ENCODE measurements around the gene GPR107. TPM values are rescaled to one million over a fixed set of nuclear protein-coding genes. Genes with fewer than 3 reads are reported as not detected.

Gene GPR107
- total RNA-seq, 1 experiment from 2014 or later, result 11.6 TPM

DNA sequence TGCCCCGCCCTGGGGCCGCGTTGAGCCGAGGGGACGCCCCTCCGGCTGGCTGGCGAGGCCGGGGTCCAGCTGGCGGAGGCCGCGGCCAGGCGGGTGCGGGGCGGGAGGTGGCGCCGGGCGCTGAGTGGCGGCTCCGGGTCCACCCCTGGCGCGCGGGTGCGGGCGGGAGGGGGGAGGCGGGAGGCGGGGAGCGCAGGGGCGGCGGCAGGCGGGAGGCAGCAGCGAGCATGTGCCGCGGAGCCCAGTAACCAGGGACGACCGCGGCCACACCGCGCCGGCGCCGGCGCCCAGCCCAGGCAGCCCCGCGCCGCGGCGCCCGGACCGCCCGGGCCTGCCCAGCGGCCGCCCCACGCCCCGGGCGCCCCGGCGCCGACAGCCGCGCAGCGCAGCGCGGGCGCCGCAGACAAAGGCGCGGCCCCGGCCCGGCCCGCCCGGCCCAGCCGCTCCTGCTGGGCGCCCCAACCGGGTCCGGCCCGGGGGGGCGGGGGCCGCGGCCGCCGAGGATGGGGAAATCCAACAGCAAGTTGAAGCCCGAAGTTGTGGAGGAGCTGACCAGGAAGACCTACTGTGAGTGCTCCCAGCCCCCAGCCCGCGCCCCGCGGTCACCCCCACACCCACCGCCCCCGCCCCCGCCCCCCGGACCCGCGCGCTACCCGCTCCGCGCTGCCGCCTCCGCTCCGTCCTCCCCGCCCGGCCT, 118.6 kb downstream of the GPR107 start, which contains the start of gene NCS1:
Gene NCS1, plus strand, starts transcription at position 244 of the 697 bp plus-strand sequence. Its CDS starts 260 bp downstream, at position 504.
- H2AFZ ChIP-seq (ENCODE audit: low read length), result no peak within 1 kb of the TSS
- H3K27me3 ChIP-seq (ENCODE audit: low read length), result no peaks in the 10 kb centered on the region
- no peaks in the 10 kb centered on the region for H3K79me2 ChIP-seq (ENCODE audit: low read length)
- no peak within 1 kb of the TSS for H3K4me2 ChIP-seq (ENCODE audit: low read depth, low read length, poor library complexity, severe bottlenecking)
- no peak within 1 kb of the TSS for H3K9ac ChIP-seq (ENCODE audit: low read length)
- H3K9me2 ChIP-seq (replicated peaks; ENCODE audit: insufficient read depth, low read length), result no peaks in the 10 kb centered on the region
- no peaks in the 10 kb centered on the region for H3K4me1 ChIP-seq (ENCODE audit: low read length)
- H4K20me1 ChIP-seq (ENCODE audit: insufficient read depth, low read depth, low read length), result no peaks in the 10 kb centered on the region
- no peak within 1 kb of the TSS for H3K4me3 ChIP-seq (ENCODE audit: low read length)
- no peaks in the 10 kb centered on the region for H3K36me3 ChIP-seq (ENCODE audit: insufficient read depth, low read length)
- no peaks in the 10 kb centered on the region for H3K9me3 ChIP-seq (ENCODE audit: low read length)
- no peak within 1 kb of the TSS for H3K27ac ChIP-seq (ENCODE audit: low read length)
- no peak for DNase-seq

- no peaks in the 10 kb centered on the region for H3K9me2 ChIP-seq (replicated peaks; ENCODE audit: insufficient read depth, low read length)
- no peak overlapping the region for H3K4me3 ChIP-seq (ENCODE audit: low read length)
- no peak overlapping the region for H3K4me2 ChIP-seq (ENCODE audit: low read depth, low read length, poor library complexity, severe bottlenecking)
- DNase-seq, result no peak
- H3K27ac ChIP-seq (ENCODE audit: low read length), result no peak overlapping the region
- H4K20me1 ChIP-seq (ENCODE audit: insufficient read depth, low read depth, low read length), result no peaks in the 10 kb centered on the region
- H3K4me1 ChIP-seq (ENCODE audit: low read length), result no peaks in the 10 kb centered on the region
- no peaks in the 10 kb centered on the region for H3K27me3 ChIP-seq (ENCODE audit: low read length)
- H3K79me2 ChIP-seq (ENCODE audit: low read length), result no peaks in the 10 kb centered on the region
- H3K9me3 ChIP-seq (ENCODE audit: low read length), result no peaks in the 10 kb centered on the region
- H3K36me3 ChIP-seq (ENCODE audit: insufficient read depth, low read length), result no peaks in the 10 kb centered on the region
- H3K9ac ChIP-seq (ENCODE audit: low read length), result no peak overlapping the region
- no peak overlapping the region for H2AFZ ChIP-seq (ENCODE audit: low read length)
Observed at GRCh38 chr9:130172858-130173665, 119.4 kb downstream of the GPR107 start.

DNA sequence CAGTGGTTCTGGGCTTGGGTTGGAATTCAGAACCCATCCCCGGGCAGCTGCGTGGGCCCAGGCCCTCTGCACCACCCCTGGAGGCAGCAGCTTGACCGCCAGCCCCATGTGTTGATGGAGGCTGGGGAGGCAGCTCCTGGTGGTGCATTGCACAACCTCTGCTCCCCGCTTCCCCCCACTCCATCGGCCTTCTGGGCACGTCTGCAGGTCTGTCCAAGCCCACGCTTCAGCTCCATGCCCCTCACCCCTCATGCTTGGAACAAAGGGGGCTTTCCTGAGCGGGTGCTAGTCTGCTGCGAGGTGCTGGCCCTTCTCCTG, 119.9 kb downstream of the GPR107 start:
- H3K4me1 ChIP-seq (ENCODE audit: low read length), result no peaks in the 10 kb centered on the region
- H3K9me3 ChIP-seq (ENCODE audit: low read length), result no peaks in the 10 kb centered on the region
- no peak overlapping the region for H3K4me3 ChIP-seq (ENCODE audit: low read length)
- no peaks in the 10 kb centered on the region for H3K79me2 ChIP-seq (ENCODE audit: low read length)
- no peaks in the 10 kb centered on the region for H3K27me3 ChIP-seq (ENCODE audit: low read length)
- no peak overlapping the region for H3K27ac ChIP-seq (ENCODE audit: low read length)
- no peak for DNase-seq
- H4K20me1 ChIP-seq (ENCODE audit: insufficient read depth, low read depth, low read length), result no peaks in the 10 kb centered on the region
- H3K4me2 ChIP-seq (ENCODE audit: low read depth, low read length, poor library complexity, severe bottlenecking), result no peak overlapping the region
- H3K9me2 ChIP-seq (replicated peaks; ENCODE audit: insufficient read depth, low read length), result no peaks in the 10 kb centered on the region
- no peak overlapping the region for H2AFZ ChIP-seq (ENCODE audit: low read length)
- H3K9ac ChIP-seq (ENCODE audit: low read length), result no peak overlapping the region
- H3K36me3 ChIP-seq (ENCODE audit: insufficient read depth, low read length), result no peaks in the 10 kb centered on the region

DNA sequence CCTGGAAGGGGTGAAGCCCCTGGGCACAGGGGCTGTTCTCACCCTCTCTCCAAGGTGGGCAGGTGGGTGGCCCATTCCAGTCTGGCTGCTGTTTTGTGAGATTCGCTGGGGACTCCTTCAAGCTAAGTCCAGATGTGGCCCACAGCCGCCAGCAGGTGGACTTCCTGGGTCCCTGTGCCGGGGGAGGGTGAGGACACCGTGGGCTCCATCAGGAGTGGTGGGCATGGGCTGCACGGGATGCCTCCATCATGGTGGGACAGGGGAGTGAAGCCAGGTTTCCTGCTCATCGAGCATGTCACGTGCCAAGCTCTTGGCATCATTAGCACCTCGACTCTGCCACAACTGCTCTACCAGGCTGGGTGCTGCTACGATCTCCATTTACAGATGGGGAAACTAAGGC, 120.3 kb downstream of the GPR107 start:
- Histone ChIP-seq H3K9ac (ENCODE audit: low read length) (no peak overlapping the region), H3K4me2 (ENCODE audit: low read depth, low read length, poor library complexity, severe bottlenecking) (no peak overlapping the region)

DNA sequence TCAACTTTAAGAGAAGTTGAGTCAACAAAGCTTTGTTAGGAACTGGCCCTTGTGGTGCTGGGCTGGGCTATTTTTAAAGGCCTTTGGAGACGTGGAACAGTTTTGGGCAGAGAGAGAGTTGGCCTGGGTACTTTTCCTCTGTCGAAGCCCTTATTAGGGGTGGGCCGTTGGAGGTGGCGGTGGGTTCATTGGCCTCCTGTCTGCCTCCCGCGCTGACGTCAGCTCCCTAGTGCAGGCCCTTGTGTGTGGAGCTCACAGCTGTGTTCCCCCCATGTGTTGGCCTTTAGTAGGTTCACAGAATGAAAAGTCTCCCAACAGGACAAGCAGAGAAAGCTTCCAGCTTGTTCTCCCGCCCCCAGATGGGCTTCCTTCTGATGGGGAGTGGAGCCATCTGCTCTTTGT, 121.2 kb downstream of the GPR107 start:
- no peak overlapping the region for H2AFZ ChIP-seq (ENCODE audit: low read length)
- no peaks in the 10 kb centered on the region for H3K4me1 ChIP-seq (ENCODE audit: low read length)
- no peak for DNase-seq
- H3K27me3 ChIP-seq (ENCODE audit: low read length), result no peaks in the 10 kb centered on the region
- H3K4me3 ChIP-seq (ENCODE audit: low read length), result no peak overlapping the region
- no peaks in the 10 kb centered on the region for H3K79me2 ChIP-seq (ENCODE audit: low read length)
- H3K9me3 ChIP-seq (ENCODE audit: low read length), result no peaks in the 10 kb centered on the region
- H3K27ac ChIP-seq (ENCODE audit: low read length), result no peak overlapping the region
- H3K4me2 ChIP-seq (ENCODE audit: low read depth, low read length, poor library complexity, severe bottlenecking), result no peak overlapping the region
- no peaks in the 10 kb centered on the region for H4K20me1 ChIP-seq (ENCODE audit: insufficient read depth, low read depth, low read length)
- no peaks in the 10 kb centered on the region for H3K36me3 ChIP-seq (ENCODE audit: insufficient read depth, low read length)
- no peaks in the 10 kb centered on the region for H3K9me2 ChIP-seq (replicated peaks; ENCODE audit: insufficient read depth, low read length)
- no peak overlapping the region for H3K9ac ChIP-seq (ENCODE audit: low read length)

More for the DNA sequence above, 120.3 kb downstream of the GPR107 start:
- Histone ChIP-seq H3K36me3 (ENCODE audit: insufficient read depth, low read length) (no peaks in the 10 kb centered on the region), H3K4me1 (ENCODE audit: low read length) (no peaks in the 10 kb centered on the region), H3K27me3 (ENCODE audit: low read length) (no peaks in the 10 kb centered on the region), H2AFZ (ENCODE audit: low read length) (no peak overlapping the region), H3K4me3 (ENCODE audit: low read length) (no peak overlapping the region), H3K9me3 (ENCODE audit: low read length) (no peaks in the 10 kb centered on the region), H3K79me2 (ENCODE audit: low read length) (no peaks in the 10 kb centered on the region), H4K20me1 (ENCODE audit: insufficient read depth, low read depth, low read length) (no peaks in the 10 kb centered on the region), H3K9me2 (replicated peaks; ENCODE audit: insufficient read depth, low read length) (no peaks in the 10 kb centered on the region), H3K27ac (ENCODE audit: low read length) (no peak overlapping the region)
- no peak for DNase-seq

DNA sequence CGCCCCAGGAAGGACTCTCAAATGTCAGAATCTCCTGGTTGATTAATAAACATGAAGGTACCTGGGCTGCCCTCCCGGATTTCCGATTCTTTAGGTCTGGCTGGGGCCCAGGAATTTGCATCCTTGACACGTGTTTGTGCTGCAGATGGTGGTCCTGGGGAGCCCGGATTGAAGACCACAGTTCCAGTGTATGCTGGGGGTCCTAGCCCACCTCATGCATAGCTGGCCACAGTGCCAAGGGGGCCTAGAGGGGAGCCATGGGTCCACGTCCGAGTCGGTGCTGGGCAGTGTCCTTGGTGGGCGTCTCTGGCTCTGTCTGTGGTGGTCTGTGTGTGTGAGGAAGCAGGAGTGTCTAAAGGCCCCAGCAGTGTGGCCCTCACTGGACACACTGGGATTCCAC, 121.6 kb downstream of the GPR107 start:
- H3K4me1 ChIP-seq (ENCODE audit: low read length), result no peaks in the 10 kb centered on the region
- H3K4me2 ChIP-seq (ENCODE audit: low read depth, low read length, poor library complexity, severe bottlenecking), result no peak overlapping the region
- no peaks in the 10 kb centered on the region for H3K9me3 ChIP-seq (ENCODE audit: low read length)
- no peaks in the 10 kb centered on the region for H3K79me2 ChIP-seq (ENCODE audit: low read length)
- no peaks in the 10 kb centered on the region for H3K36me3 ChIP-seq (ENCODE audit: insufficient read depth, low read length)
- H4K20me1 ChIP-seq (ENCODE audit: insufficient read depth, low read depth, low read length), result no peaks in the 10 kb centered on the region
- H2AFZ ChIP-seq (ENCODE audit: low read length), result no peak overlapping the region
- H3K27ac ChIP-seq (ENCODE audit: low read length), result no peak overlapping the region
- no peak overlapping the region for H3K4me3 ChIP-seq (ENCODE audit: low read length)
- no peaks in the 10 kb centered on the region for H3K9me2 ChIP-seq (replicated peaks; ENCODE audit: insufficient read depth, low read length)
- no peaks in the 10 kb centered on the region for H3K27me3 ChIP-seq (ENCODE audit: low read length)
- no peak for DNase-seq
- H3K9ac ChIP-seq (ENCODE audit: low read length), result no peak overlapping the region

- no peak overlapping the region for H3K4me2 ChIP-seq (ENCODE audit: low read depth, low read length, poor library complexity, severe bottlenecking)
- no peak overlapping the region for H2AFZ ChIP-seq (ENCODE audit: low read length)
- H3K27me3 ChIP-seq (ENCODE audit: low read length), result no peaks in the 10 kb centered on the region
- no peak for DNase-seq
- no peak overlapping the region for H3K4me3 ChIP-seq (ENCODE audit: low read length)
- H3K4me1 ChIP-seq (ENCODE audit: low read length), result no peaks in the 10 kb centered on the region
- H3K9me3 ChIP-seq (ENCODE audit: low read length), result no peaks in the 10 kb centered on the region
- no peak overlapping the region for H3K27ac ChIP-seq (ENCODE audit: low read length)
- H4K20me1 ChIP-seq (ENCODE audit: insufficient read depth, low read depth, low read length), result no peaks in the 10 kb centered on the region
- H3K36me3 ChIP-seq (ENCODE audit: insufficient read depth, low read length), result no peaks in the 10 kb centered on the region
- no peak overlapping the region for H3K9ac ChIP-seq (ENCODE audit: low read length)
- H3K9me2 ChIP-seq (replicated peaks; ENCODE audit: insufficient read depth, low read length), result no peaks in the 10 kb centered on the region
- no peaks in the 10 kb centered on the region for H3K79me2 ChIP-seq (ENCODE audit: low read length)
Observed at GRCh38 chr9:130176760-130177159, 123.1 kb downstream of the GPR107 start.

DNA sequence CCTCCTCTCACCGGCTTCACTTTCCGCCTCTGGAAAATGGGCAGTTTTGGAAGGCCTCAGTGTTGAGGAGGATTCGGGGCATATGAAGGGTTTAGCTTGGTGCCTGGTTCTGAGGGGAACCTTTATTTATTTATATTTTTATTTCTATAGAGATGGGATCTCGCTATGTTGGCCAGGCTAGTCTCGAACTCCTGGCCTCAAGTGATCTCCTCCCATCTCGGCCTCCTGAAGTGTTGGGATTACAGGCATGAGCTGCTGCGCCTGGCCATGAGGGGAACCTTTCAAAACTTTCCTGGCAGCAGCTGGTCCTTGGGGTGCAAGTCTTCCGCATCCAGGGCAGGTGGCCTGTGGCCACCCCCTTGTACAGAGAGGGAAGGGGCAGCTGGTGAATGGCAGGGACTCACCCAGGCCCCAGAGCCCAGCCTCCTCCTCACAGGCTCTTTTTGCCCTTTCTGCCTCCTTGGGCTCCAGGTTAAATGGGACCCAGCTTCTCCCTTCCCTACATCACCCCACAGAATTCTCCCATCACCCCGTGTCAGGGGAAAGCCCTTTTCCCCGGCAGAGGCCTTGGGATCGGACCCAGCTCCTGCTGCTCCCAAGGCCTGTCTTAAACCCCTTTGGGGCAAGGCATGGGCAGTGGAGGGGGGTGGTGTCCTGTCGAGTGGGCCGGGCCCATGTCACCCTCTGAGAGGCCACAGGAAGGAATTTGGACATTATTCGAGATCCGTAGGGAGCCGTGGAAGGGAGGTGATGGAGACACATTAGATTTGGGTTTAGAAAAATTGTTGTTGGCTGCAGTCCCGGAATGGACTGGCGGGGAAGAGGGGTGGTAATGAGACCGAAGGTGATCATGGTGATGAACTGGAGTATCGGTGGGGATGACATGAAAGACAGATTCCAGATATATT, 124.4 kb downstream of the GPR107 start:
- Histone ChIP-seq H3K36me3 (ENCODE audit: insufficient read depth, low read length) (no peaks in the 10 kb centered on the region), H3K9me3 (ENCODE audit: low read length) (no peaks in the 10 kb centered on the region), H3K79me2 (ENCODE audit: low read length) (no peaks in the 10 kb centered on the region), H3K9ac (ENCODE audit: low read length) (no peak overlapping the region), H3K4me1 (ENCODE audit: low read length) (no peaks in the 10 kb centered on the region), H3K9me2 (replicated peaks; ENCODE audit: insufficient read depth, low read length) (no peaks in the 10 kb centered on the region), H3K27ac (ENCODE audit: low read length) (no peak overlapping the region), H3K4me3 (ENCODE audit: low read length) (no peak overlapping the region), H2AFZ (ENCODE audit: low read length) (no peak overlapping the region), H3K4me2 (ENCODE audit: low read depth, low read length, poor library complexity, severe bottlenecking) (no peak overlapping the region), H4K20me1 (ENCODE audit: insufficient read depth, low read depth, low read length) (no peaks in the 10 kb centered on the region), H3K27me3 (ENCODE audit: low read length) (no peaks in the 10 kb centered on the region)
- no peak for DNase-seq
